HG03039 (cell line): Measurements from ENCODE around the gene SAMD11.

Source experiments
- ATAC-seq: cut with Tn5 transposase; IDR thresholded peaks from one replicate; pipeline ENCODE4 v1.9.1; 2021; ENCODE audit warnings: mild to moderate bottlenecking, moderate library complexity; ENCODE audit not compliant: unreplicated experiment

The SAMD11 gene

DNA sequence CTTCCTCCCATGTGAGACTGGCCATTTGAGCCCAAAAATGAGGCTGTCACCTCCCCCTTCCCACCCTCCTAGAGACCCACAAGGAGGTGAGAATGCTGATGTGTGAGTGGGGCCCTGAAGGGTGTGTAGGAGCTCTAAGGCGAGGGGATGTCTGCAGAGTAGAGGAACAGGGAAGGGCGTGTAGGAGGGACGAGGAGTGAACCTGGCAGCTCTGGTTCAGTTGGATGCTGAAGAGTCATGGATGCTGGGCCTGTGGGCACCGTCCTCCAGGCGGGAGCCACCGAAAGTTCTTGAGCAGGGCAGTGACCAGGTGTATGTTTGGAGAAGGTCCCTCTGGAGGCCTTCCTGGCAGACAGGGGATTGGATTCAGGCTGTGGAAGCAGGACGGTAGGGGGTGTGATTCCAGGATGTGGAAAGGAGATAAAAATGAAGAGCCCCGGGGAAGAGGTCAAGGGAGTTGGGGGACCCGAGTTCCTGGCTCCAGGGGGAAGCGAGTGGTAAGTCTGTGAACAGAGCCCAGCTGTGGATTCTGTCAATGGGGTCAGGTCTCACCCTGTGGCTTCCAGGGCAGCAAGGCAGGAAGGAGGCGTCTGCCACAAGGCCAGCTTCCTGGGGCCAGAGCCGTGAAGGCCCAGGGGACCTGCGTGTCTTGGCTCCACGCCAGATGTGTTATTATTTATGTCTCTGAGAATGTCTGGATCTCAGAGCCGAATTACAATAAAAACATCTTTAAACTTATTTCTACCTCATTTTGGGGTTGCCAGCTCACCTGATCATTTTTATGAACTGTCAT lies 7.9 kb downstream of the SAMD11 start:
- ATAC-seq: no peak

DNA sequence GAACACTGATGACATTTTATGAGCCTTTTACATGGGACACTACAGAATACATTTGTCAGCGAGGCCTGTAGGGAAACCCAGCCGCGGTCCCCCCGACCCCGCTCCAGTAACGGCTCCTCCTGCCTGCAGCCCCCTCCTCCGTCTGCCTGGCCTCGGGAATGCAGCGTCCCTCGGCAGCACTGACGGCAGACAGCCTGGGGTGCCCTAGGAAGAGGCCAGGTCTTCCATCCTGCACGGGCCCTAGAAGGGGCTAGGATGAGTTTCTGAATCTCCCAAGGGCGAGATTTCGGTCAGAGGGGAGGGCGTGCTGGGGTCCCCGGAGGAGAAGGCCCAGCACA lies 8.4 kb downstream of the SAMD11 start:
- no peak for ATAC-seq

DNA sequence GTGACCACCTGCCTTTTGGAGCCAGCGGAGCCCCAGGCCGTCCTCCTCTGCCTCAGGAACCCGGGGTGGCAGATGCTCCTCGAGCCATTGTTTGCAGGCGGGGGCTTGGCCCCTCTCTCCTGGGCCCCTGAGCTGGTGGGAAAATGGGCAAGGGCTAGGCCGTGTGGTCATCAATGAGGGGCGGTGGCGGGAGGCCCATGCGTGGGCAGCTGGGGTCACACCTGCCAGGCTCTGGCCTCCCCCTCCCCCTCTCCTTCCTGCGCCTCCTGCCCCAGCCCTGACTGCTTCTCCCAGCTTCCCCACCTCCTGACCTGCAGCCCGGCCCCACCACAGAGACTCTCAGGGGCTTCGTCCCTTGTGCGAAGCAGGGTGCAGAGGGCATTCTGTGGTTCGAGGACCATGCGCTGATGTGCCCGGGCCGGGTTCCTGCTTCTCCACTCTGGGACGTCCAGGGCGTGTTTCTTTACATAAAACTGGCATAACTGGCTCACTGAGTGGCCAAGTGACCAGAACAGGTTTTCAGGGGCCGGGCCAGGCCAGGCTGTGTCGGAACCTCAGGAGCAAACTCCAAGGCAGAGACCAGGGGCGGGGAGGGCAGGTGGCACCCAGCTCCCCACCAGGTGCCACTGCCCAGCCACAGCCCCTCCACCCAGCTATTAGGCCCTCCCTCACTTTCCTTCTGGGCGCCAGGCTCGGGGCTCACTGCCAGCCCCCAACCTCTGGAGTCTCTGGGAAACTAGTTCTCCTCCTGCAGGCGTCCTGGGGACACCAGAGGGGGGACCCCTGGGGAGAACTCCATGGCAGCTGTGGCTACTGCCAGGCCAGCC lies 9.3 kb downstream of the SAMD11 start:
- ATAC-seq: no peak

- no peak for ATAC-seq
These were observed 9.8 kb downstream of the SAMD11 start for GRCh38 chr1:933603-933940.

DNA sequence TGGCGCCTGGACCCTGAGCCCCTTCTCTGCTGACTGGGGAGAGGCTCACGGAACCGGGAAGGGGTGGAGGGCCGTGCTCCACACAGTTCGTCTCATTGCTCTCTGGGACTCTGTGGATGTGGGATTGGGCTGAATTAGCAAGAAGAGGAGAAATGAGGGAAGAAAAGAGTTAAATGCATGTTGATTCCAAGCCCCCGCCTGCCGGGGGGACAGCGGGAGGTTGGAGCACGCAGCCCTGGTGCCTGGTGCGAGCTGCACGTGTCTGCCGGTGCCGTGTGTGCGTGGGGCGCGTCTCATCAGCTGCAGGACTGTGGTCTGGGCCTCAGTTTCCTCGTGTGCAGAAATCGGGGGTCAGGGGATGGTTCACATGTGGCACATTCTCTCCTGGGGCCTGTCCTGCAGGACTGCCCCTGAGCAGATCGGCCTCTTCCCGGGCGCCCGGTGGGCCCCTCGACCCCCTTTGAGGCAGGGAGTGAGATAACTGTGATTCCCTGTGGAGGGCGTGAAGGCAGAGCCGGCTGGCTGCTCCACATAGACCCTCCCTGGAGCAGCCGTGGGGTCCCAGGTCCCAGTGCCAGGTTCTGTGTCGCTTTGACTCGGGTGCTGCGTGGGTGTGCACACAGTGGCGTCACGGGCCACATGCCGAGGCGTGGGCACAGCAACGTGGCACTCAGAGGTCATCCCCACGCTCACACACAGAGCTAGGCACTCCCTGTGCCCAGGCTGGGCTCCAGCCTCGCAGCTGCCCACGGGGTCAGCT lies 11.4 kb downstream of the SAMD11 start:
- ATAC-seq: no peak

DNA sequence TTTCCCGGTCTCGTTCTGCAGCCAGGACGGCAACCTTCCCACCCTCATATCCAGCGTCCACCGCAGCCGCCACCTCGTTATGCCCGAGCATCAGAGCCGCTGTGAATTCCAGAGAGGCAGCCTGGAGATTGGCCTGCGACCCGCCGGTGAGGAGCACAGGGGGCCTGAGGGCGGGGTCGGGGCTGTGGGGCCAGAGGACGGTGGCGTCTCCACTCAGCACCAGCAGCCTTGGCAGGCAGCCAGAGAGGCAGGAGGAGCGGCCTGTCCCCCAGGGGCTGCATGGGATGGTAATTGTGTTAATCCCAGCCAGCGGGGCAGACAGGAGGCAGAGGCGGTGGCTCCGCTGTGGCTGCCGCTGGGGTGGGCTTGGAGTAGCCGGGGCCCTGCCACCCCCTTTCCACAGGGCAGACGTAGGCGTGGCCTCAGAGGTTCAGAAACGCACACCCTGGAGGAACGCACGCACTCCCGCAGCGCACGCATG lies 12.1 kb downstream of the SAMD11 start:
- no peak for ATAC-seq

DNA sequence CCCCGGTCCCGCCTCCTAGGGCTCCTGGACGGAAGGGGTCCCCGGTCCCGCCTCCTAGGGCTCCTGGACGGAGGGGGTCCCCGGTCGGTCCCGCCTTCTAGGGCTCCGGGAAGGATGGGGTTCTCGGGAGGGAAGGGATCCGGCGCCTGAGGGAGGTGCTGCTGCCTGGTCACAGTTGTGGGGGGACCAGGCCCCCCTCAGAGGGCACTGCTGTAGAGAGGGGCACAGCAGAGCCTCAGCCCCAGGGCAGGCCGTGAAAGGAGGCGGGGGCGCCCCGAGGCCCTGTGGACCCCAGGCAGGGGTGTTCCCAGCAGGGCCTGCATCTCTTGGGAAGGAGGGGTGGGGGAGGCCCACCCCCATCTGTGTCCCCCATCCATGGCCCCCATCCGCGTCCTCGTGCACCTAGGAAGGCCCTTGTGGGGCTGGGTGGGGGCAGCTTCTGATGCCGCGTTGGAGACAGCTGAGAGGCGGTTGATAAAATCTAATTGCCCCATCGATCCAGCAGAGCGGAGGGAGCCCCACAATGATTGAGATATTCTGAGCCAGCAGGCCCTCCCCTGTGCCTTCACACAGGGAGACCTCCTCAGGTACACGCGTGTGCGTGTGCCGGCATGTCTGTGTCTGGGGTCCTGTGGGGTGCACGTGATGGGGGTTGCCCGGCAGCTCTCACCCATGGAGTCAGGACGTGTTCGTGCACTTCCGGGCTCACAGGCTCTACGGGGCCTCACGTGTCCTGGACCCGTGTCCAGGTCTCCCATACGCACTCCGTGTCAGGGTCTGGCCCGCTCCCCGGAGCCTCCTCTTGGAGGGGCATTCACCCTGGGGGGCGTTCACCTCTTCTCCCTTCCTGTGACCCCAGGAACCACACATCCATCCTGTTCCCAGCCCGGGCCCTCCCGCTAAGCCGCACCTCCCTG lies 12.9 kb downstream of the SAMD11 start:
- no peak for ATAC-seq

- no peak for ATAC-seq
These were observed 13.8 kb downstream of the SAMD11 start for GRCh38 chr1:937521-937920.

- no peak for ATAC-seq
These were observed 14.5 kb downstream of the SAMD11 start for GRCh38 chr1:938088-938683.

- no peak for ATAC-seq
These were observed 15.2 kb downstream of the SAMD11 start for GRCh38 chr1:938711-939489.

DNA sequence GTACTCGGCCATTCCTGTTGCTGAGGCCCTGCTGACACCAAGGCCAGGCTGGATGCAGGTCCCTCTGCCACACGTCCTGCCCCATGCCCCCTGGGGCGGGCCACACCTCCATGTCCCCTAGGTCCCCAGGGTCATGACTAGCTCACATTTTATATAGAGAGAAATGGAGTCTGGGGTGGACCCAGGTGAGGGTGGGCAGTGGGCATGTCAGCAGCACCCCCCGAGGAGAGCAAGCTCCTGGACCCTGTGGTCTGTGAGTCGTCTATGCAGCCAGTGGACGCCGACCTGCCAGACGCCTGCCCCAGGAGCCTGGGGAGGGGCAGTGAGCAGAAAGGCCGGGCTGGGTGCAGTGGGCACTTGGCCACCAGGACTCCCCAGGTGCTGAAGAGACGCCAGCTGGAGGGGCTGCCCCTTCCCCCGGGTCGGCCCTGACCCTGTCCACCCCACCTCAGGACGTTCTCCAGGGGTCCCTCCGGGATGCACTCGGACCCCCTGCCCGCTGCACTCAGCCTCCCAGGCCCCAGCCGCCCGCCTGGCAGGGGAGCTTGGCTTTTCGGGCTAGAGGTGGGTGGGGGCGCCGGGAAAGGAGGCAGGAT lies 15.9 kb downstream of the SAMD11 start:
- ATAC-seq: no peak

- no peak for ATAC-seq
These were observed 16.6 kb downstream of the SAMD11 start for GRCh38 chr1:940107-941014.

- no peak for ATAC-seq
These were observed 17.4 kb downstream of the SAMD11 start for GRCh38 chr1:941015-941587.

GRCh38 chr1:941588-942383 lies 18.1 kb downstream of the SAMD11 start:
- no peak for ATAC-seq

DNA sequence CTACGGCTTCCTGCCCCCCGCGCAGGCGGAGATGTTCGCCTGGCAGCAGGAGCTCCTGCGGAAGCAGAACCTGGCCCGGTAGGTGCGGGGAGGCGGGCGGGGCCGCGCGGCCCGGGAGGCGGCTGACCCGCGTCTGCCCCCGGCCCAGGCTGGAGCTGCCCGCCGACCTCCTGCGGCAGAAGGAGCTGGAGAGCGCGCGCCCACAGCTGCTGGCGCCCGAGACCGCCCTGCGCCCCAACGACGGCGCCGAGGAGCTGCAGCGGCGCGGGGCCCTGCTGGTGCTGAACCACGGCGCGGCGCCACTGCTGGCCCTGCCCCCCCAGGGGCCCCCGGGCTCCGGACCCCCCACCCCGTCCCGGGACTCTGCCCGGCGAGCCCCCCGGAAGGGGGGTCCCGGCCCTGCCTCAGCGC lies 18.7 kb downstream of the SAMD11 start:
- no peak for ATAC-seq

DNA sequence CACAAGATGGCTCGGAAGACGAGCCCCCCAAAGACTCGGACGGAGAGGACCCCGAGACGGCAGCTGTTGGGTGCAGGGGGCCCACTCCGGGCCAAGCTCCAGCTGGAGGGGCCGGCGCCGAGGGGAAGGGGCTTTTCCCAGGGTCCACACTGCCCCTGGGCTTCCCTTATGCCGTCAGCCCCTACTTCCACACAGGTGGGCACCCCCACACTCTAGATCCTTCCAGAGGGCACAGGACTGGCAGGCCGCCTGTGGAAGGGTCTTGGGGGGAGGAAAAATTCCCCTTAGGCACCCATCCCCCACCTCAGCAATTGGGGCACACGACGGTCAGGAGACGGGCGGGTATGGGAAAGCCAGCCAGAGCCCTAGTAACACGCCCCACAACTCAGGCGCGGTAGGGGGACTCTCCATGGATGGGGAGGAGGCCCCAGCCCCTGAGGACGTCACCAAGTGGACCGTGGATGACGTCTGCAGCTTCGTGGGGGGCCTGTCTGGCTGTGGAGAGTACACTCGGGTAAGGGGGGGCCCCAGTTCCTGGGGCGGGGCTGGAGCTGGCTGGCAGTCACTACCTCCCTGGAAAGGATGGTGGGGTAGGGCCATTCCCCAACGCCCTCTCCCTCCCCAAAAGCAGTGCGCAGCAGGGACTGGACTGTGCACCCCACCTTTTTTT lies 19.3 kb downstream of the SAMD11 start:
- ATAC-seq: no peak
